B cell (primary cell): Measurements from ENCODE around the gene GIGYF1.

Experiments used
- CTCF ChIP-seq: fragments of 200-600 bp; IDR thresholded peaks from one replicate; pipeline ENCODE4 v1.8.0; 2022; ENCODE audit warnings: antibody characterized with exemption, mild to moderate bottlenecking
- EZH2 ChIP-seq: IDR thresholded peaks from 2 replicates; pipeline ENCODE4 v1.6.1; 2012; ENCODE audit warnings: borderline replicate concordance, low read depth, mild to moderate bottlenecking, moderate library complexity, low read length; ENCODE audit not compliant: insufficient read depth, poor library complexity, severe bottlenecking

DNA sequence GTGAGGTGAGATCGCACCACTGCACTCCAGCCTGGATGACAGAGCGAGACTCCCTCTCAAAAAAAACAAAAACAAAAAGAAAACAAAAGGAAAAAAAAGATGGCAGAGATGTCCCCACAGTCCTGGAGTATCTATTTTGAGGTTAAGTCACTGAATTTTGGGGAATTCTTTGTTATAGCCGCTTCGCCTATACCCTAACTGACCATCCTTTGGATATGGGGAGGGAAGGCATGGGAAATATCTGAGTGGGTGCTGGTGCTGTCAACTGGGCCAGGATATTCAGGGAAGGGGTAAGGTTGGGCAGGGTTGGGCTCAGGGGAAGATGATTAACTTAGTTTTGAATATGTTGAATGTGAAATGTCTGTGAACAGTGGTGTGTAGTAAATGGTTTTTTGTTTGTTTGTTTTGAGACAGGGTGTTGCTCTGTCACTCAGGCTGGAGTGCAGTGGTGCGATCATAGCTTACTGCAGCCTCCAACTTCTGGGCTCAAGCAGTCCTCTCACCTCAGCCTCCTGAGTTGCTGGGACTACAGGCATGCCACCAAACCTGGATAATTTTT lies 28.8 kb downstream of the GIGYF1 start:
- no peak for TF ChIP-seq CTCF
- TF ChIP-seq EZH2 = no peak
